Choroid plexus epithelial cell (primary cell): ENCODE measurements around the gene CCDC88C.

Experiments
- DNase-seq: peaks from one replicate; pipeline ENCODE4 v3.0.0-alpha.2; 2010; ENCODE audit warnings: low read depth
- H3K4me3 ChIP-seq: 2 replicates; pipeline ENCODE4 v1.5.1; 2011; ENCODE audit warnings: low read depth, mild to moderate bottlenecking, control low read depth, low read length, moderate library complexity
- CTCF ChIP-seq: conservative IDR thresholded peaks from 2 replicates; pipeline ENCODE4 v1.5.1; 2011; ENCODE audit warnings: low read depth, mild to moderate bottlenecking, control low read depth, inconsistent platforms, low read length, moderate library complexity

Gene CCDC88C

GRCh38 chr14:91406982-91407381, 10.6 kb downstream of the CCDC88C start:
- H3K4me3 ChIP-seq = no peak overlapping the region
- TF ChIP-seq CTCF = no peak
- no peak for DNase-seq

DNA sequence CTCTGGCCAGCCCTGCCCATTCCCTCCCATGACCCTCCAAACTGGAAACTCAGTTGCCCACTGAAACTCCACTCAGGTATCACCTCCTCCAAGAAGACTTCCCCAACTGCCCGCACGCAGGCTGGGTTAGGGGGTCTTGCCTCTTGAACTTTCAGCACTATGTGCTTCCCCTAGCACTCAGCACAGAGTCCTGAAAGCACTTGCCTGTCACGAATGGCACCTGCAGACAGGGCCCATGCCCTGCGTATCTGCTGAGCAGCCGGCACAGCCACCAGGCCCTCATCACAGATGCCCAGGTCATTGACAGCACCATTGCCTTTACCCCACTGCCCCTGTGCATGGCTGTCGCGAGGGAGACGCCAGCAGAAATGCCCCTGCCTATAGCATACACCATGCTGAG, 11.2 kb downstream of the CCDC88C start:
- no peak for DNase-seq
- no peak for TF ChIP-seq CTCF
- H3K4me3 ChIP-seq = no peak overlapping the region

DNA sequence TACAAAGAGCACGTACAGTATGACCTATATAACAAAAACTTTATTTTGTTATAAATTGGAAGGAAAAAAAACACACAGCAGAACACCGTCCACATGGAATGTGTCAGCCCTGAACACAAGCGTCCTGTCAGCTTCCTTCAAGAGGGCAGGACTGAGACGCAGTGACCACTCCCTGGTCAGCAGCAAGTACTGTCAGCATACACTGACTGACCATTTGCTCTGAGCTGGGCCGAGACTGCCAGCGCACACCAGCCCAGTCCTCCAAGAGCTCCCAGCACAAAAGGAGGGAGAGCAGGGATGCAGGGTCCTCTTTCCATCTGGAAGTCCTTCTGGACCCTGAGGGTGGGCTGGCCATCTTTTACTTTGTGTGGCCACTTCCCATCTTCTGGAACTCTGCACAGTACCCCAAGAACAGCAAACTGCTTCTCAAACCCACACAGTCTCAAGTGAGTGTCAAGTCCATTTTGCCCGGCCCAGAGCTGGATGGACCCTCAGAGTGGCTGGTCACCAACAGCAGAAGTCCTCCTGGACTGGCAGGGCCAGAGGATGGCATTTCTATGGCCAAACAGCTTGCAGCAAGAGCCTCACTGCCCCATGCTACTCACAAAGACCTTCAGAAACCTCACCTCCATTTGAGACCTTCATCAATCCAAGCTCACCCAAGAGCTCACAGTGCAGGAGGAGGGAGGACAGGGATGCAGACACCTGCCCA, 11.7 kb downstream of the CCDC88C start:
- H3K4me3 ChIP-seq = no peak overlapping the region
- TF ChIP-seq CTCF = no peak
- DNase-seq = no peak

GRCh38 chr14:91405241-91405721, 12.3 kb downstream of the CCDC88C start:
- DNase-seq = no peak
- no peak overlapping the region for H3K4me3 ChIP-seq
- TF ChIP-seq CTCF = no peak

- TF ChIP-seq CTCF = no peak
- peak; percentile 39 for DNase-seq
- no peak overlapping the region for H3K4me3 ChIP-seq
These were observed 14.6 kb downstream of the CCDC88C start for GRCh38 chr14:91402771-91403600.

DNA sequence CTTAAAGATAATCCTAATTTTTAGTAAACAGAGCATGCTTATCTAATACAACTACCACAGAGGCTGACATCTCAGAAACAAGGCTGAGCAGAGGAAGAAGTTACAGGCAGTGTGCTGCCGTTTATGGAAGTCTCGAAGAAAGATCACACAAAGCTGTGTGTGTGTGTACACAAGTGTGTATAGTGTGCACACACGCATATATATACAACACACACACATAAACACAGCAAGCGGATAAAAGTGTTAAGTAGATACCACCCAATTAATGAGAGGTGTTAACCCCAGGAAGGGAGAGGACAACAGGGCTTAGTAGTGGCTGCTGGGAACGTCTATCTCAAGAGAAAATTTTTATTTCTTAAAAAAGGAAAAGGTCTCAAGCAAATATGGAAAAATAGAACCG, 15.3 kb downstream of the CCDC88C start:
- DNase-seq = no peak
- H3K4me3 ChIP-seq = no peak overlapping the region
- TF ChIP-seq CTCF = no peak

- no peak for TF ChIP-seq CTCF
- H3K4me3 ChIP-seq = no peak overlapping the region
- DNase-seq = no peak
These were observed 15.9 kb downstream of the CCDC88C start for GRCh38 chr14:91401751-91402150.
